GM19239 (cell line): ENCODE measurements around the gene NR2F6.

Source experiments
- DNase-seq: peaks from one replicate; pipeline ENCODE4 v3.0.0; 2011; ENCODE audit warnings: low spot score; ENCODE audit not compliant: insufficient read length
- FAIRE-seq: peaks from 2 replicates; lab custom pipeline; 2011; peaks lifted over from hg19 to GRCh38; lab: Jason Lieb, UNC

The NR2F6 gene

DNA sequence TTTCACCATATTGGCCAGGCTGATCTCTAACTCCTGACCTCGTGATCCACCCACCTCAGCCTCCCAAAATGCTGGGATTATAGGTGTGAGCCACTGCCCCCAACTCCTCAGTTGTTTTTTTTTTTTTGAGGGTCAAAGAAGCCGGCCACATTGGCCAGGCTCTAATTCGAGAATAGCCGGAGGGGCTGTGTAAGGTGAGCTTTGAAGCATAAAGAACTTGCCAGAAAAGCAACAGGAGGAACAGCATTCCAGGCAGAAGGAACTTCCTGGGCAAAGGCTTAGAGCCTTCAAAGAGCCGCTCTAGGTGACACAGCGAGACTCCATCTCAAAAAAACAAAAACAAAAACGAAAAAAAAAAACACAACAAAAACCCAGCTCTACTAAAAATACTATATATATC lies 20.3 kb upstream of the NR2F6 start:
- DNase-seq (no peak), FAIRE-seq (no peak)

DNA sequence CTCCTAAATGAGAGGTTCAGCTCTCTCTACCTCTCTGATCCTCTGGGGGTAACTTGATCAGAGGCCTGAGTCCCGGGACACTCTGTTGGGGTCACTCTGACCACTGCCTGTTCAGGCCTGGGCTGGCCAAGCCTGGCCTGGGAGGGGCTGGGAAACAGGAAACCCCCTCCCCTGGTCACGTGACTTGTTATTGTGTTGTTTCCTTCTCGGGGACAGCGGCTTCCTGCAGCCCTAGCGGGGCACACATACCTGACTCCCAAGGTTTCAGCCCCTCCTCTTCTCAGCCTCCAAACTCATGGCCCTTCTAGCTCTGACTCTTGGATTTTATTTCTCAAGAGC lies 18.9 kb upstream of the NR2F6 start, which contains the start of gene USHBP1:
USHBP1 (minus strand) TSS at position 105 of the 339 bp plus-strand sequence. CDS start 446 bp downstream, outside the sequence.
- FAIRE-seq, result no peak

DNA sequence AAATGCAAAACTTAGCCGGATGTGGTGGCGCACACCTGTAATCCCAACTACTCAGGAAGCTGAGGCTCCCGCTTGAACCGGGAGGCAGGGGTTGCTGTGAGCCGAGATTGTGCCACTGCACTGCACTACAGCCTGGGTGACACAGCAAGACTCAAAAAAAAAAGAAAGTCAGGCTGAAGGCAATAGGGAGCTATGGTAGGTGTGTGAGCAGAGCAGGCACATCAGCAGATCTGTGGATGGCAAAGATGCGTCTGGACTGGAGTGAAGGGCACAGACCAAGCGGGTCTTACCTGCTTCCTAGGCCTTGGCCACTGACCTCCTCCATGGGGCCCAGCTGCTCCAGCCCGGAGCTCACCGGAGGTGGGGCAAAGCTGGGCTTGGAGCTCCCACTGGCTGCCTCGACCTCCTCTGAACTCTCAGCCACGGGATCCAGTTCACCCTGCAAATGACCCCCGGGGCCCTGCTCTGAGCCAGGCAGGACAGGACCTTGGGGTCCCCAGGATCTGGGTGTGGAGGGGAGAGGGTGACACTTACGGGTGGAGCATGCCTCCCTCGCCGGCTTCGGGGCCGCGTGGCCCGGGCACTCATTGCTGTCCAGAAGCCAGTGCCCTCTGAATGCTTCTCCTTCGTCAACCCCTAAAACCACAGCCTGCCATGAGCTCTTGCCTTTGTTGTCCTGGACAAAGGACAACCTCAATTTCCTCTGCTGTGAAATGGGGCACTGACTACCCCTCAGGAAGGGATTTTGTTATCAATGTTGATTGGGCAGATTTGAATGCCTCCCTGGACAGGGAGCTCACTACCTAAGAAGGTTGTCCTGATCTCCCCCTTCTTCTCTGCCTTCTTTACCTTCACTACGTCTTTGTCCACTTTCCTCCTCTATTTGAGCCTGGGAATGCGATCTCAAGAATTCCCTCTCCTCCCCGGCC lies 18.3 kb upstream of the NR2F6 start:
- FAIRE-seq (no peak), DNase-seq (no peak)

More for the DNA sequence above, 18.9 kb upstream of the NR2F6 start, which contains the start of gene USHBP1:
- no peak for DNase-seq

DNA sequence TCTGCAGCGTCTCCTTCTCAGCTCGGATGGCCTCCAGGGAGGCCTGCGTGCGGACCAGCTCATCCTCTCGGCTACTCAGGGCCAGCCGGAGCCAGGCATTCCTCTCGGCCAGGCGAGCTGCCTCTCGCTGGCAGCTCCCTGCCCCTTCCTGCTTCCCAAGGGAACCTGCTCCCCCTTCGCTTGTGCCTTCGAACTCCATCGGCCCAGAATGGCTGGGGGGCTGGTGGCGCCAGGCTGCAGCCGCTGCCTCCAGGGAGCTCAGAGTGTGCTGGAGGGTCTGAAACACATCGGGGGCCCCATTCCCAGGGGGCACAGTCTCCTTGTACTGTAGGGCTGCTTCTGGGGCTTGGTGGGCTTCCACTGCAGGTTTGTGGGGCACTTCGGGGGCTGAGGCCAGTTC lies 16.8 kb upstream of the NR2F6 start:
- FAIRE-seq (no peak), DNase-seq (no peak)

DNA sequence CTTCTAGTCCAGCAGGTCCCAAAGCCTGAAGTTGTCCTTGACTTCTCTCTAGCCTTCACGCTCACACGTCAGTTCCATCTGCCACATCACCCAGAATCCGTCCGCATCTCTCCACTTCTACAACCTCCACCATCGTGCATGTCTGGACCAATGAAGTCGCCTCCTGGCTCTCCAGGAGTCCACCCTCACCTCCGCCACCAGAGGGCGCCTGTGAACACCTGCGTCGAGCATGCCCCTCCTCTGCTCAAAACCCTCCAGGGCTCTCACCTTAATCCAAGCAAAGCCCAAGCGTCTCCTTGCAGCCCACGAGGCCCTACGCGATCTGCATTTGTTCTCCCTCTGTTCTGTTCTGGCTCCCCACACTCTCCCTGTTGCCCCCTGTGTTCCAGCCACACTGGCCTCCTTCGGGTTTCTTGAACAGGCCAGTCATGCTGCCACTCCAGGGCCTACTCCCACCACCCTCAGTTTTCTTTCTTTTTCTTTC lies 15.2 kb upstream of the NR2F6 start:
- peak; percentile 93 for DNase-seq
- FAIRE-seq, result peak; percentile 97

DNA sequence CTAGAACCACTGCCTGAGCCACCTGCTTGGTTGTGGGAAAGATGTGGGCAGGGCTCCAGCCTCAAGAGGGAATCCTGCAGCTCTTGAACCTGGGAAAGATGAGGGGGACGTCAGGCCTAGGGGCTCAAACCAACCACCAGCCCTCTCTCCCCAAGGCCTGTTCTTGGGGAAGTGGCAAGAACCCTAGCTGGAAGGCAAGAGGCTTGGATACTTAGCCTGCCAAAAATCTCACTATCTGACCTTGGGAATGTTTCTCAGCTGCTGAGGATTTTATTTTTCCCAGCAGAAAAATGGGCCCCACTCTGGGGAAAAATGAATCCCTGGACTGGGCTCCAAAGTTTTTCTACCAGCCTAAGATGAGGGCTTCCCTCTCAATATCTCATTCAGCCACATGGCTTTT lies 14.2 kb upstream of the NR2F6 start:
- DNase-seq (no peak), FAIRE-seq (no peak)

DNA sequence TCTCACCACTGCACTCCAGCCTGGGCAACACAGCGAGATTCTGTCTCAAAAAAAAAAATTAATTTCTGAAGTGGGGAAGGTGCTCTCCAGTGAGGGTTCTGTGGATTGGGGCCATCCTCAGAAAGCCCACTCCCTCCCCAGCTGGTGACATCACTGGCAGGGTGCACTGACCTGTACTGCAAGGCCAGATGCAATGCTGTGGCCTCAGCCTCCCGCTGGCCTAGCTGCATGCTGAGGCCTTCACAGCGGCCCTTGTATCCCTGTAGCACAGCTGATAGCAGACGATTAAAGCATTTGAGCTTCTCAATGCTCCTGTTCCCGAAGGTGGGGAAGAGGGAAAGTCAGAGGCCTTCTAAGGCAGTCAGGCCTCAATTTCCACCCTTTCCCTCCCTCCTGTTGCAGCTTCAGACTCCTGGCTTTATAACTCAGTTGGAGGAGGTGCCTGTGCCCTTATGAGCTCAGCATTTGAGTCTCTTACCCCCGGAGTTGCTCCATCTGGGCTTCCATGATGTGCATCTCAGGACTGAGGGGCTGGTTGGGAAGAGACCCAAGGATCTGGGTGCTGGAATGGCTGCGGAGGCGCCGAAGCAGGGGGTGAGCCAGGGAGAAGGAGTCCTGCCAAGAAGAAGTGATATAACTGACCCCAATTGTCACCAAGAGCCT lies 13.5 kb upstream of the NR2F6 start:
- DNase-seq (no peak), FAIRE-seq (no peak)

DNA sequence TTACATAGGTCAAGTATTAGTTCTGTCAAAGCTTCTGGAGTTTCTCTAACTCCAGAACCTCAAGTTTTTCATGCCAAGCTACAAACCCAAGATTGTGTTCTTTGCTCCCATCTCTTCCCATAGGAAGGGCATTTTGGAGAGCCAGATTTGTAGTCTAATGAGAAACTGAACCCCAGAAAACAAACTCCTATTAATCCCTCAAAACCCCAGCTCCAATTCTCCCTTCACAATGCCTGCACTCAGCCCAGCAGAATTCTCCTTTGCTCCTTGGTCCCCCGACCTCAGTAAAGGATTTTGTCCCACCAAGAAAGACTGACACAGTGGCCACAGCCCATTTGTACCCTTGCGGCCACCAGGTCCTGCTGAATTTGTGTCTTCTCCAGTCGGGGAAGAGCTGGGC lies 10.4 kb upstream of the NR2F6 start:
- FAIRE-seq (no peak), DNase-seq (no peak)

DNA sequence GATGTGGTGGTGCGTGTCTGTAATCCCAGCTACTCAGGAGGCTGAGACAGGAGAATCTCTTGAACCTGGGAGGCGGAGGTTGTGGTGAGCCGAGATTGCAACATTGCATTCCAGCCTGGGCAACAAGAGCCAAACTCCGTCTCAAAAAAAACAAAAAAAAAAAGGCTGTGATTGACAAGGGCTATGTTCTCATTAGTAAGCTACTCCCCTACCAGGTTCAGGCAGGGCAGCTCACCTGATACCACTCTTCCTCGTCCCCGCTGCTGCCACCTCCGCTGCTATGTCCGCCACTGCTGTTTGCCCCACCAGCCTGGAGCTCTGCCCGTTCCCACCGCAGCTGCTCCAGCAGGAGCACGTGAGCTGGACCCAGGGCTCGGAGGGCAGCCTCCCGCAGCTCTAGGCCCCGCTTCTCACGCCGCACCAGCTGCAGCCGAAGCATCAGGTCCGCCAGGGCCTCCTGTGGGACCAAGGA lies 9.5 kb upstream of the NR2F6 start:
- DNase-seq, result no peak
- FAIRE-seq, result no peak

DNA sequence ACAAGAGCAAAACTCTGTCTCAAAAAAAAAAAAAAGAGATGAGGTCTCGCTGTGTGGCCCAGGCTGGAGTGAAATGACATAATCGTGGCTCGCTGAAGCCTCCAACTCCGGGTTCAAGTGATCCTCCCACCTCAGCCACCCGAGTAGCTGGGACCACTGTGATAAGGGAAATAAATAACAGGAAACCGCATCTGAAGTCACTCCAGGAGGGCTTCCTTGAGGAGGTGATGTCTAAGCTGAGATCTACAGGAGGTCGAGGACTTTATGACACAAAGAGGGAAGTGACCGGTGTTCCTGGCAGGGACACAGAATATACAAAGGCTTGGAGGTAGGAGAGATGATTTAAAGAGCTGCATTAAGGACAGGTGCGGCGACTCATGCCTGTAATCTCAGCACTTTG lies 8.9 kb upstream of the NR2F6 start:
- DNase-seq, result no peak
- FAIRE-seq, result no peak

DNA sequence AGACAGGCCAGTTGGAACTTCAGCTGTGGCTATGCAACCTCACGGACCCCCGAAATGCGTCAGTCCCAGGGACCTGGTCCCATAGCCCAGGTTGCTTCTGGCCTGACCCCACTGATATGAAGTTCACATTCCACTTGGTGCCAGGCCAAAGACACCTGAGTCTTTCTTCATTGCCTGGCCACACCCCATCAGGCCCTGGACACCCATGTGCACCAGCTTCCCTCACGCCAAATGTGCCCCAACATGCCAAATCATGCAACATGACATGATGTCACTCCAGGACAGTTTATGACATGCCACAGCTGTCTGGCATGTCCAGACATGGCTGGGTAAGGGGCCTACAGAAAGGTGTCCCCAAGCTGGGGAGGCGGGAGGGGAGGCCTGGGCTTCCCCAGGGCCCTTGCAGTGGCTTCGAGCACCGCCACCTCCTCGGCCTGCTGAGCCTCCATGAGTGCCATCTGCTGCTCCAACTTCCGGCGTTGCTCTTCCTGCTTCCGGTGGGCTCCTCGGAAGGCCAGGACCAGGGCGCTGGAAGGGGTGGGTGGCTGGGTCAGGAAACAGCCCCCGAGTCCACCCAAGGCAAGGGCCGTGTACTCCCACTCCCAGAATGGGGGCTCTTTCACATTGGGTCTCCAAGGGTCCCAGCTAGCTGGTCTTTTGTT lies 4.3 kb upstream of the NR2F6 start:
- no peak for DNase-seq
- FAIRE-seq, result no peak

DNA sequence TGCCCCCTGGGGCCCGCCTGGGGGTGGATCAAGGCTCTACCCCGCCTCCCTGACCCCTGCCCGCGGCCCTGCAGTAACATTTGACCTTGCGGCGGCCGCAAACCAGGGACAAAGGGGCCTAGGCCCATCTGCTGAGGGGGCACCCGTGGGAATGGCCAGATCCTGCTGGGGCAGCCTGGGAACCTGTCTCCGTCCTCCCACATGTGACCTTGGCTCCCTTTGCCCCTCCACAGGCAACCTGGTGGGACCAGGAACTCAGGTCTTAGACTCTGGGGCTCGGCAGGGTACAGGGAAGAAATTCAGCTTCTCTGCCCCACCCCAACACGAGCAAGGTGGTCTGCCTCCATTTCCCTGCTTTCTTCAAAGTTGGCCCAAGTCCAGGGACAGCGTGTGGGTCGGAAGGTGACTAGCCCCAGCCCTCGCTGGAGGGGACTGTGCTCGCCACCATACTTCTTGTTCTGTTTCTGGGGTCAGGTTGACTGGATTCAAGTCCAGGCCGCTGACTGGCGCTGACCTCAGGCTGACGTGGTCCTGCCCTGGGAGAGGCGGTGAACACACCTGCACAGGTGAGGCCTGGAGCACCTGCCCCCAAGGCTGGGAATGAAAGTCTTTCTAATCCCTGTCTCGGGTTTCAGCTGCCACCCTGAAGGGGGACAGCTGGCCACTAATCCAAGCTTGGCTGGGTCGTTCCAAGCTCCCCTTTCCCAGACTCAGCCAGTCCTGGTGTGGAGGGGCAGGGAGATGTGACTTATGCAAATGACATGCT lies 2.5 kb upstream of the NR2F6 start:
- FAIRE-seq (no peak), DNase-seq (no peak)

DNA sequence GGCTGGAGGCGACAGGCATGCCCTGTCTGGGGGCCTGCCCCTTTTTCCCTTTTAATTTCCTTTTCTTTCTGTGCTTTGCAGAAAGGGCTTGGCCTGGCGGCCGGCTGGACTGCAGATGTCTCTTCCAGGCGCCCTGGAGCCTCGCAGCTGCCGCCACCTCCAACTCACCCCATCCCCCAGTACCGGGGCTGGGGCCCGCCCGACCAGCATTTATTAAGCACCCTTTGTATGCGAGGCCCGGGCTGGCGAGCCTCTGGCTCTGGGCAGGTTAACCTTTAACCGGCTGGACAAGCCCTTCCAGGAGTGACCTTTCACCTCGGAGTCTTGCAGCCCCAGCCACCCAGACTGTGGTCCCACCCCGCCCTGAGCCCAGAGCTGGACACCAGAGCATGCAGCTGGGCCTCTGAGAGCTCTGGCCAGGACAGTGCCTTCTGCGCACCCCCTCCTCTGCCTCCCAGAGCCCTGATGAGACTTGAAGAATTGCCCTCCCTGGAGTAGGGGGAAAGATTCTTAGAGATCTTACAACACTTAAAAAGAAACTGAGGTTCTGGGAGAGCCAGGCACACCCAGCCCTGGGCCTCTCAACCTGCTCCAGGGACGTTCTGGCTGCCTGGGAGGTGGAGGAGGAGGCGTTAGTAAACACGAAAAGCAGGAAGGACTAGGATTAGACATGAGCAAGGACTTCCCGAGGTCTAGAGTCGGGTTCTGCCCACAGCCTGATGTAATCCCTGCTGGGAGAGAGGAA lies 1.1 kb upstream of the NR2F6 start:
- no peak for FAIRE-seq
- no peak for DNase-seq

DNA sequence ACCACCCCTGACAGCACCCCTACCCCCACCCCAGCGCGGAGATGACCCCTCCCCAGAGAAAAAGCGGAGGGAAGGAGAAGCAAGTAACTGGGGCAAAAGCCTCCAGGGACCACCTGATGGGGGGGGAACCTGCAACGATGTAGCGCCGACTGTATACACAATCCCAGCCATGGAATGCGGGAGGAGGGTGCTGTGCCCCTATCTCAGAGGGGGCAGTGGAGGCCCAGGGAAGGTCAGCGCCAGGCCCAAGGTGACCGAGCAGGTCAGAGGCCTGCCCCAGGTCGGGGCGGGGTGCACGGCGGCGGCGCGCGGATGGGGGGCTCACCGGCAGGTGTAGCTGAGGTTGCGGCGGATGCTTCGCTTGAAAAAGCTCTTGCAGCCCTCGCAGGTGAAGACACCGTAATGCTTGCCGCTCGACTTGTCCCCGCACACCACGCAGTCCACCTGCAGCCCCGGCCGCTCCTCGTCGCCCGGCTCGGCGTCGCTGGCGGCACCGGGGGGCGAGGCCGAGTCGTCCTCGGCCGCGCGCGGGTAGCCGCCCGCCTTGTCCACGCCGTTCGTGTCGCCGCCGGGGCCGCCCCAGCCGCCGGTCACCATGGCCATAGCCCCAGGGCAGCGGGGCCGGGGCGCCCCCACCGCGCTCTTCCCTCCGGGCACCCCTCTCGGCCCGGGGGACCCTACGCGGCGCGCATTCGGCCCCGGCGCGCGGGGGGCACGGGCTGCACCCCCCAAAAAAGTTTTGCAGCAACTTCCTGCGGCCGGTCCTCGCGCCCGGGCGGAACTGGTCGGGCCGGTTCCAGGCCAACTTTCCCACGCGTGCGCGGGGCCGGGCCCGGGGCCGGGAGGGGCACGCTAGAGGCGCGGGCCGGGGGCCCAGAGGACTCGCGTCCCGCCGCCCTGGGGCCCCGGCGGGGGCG lies 843 bp downstream of the NR2F6 start:
- FAIRE-seq, result no peak
- no peak for DNase-seq

DNA sequence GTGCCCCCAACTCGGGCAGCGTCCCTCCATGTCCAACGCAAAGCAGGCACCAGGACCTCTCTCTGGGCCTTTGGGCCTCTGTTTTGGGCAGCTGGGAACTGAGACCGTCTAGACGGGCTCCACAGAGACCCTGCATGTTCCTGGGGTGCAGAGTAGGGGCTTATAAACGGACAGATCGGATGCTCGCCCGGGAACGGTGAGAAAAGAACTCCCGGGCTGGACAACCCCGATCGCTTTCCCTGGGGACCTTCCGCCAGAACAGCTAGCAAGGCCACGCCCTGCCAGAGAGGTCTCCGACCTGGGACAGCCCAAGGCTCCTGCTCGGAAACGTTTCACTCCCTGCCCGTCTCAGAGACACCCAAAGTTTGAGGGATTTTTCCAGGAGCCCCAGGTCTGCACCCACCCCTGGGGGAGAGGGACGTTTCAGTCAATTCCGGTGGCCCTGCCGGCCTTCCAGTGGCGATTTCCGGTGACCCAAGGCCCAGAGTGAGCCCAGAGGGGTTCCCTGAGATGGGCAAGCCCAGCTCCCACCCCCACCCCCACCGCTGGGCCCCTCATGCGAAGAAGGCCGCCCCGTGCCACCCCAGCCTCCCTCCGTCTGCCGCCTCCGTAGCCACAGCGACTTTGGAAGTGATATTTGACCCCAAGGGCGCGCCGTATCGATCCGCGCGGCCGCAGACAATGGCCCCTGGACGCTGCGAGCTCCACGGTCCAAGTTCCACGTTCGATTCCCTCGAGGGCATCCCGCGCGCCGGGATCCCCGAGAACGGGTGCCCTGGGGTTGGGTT lies 1.7 kb downstream of the NR2F6 start:
- FAIRE-seq (no peak), DNase-seq (no peak)

DNA sequence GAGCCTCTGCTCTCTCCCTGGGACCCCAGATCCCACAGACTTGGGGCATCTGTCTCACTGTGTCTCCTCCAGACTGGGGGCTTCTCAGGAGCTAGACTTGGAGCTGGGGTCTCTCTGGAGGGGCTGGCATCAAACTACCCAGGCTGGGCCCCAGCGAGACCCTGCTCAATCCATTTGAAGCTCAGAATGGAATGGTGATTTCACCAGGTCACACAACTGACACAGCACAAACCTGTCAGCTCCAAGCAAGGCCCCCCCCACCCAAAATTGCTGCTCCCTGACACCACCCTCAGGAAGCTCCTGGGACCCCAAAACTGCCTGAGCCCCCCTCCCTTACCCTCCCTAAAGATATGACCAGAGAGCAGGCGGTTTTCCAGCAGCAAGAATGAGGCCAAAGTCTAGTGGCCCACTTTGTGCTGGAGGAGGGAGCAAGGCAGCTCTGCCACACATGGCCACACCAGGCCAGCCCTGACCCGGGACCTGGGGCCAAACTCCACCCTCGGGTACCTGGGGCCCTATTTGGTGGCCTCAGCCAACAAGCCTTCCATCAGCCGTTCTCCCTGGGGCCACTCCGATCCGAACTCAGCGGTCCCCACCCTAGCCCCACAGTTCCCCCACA lies 2.4 kb downstream of the NR2F6 start:
- DNase-seq (no peak), FAIRE-seq (no peak)
